Muscle of back (tissue), 11 donors: ENCODE measurements around the gene MCOLN2. TPM values are rescaled to one million over a fixed set of nuclear protein-coding genes. Genes with fewer than 3 reads are reported as not detected.
"Not testable (repeated sequence)": the region's sequence is repeated elsewhere in the genome, so short reads cannot be mapped to it uniquely, and the experiment has no call there.

Source experiments
- DNase-seq, 3 donors: peaks; one replicate each; pipeline versions ENCODE4 v3.0.0 to v3.0.0-alpha.2; 2013
- polyA plus RNA-seq, 10 donors: library from polyadenylated mRNA; unstranded; fragments of 120-200 nt; gene quantifications; one replicate each; pipeline ENCODE4 v1.2.1, GENCODE V29; 2013; ENCODE audit not compliant: insufficient read length in 10 of 10

The MCOLN2 gene
- polyA plus RNA-seq, 10 donors: 0.05 to 0.82 (median 0.32) TPM; not detected in 2

- DNase-seq: peak; percentile 90 to 97 (median 92)
Observed at GRCh38 chr1:84944767-84945486, 52.0 kb downstream of the MCOLN2 start.

DNA sequence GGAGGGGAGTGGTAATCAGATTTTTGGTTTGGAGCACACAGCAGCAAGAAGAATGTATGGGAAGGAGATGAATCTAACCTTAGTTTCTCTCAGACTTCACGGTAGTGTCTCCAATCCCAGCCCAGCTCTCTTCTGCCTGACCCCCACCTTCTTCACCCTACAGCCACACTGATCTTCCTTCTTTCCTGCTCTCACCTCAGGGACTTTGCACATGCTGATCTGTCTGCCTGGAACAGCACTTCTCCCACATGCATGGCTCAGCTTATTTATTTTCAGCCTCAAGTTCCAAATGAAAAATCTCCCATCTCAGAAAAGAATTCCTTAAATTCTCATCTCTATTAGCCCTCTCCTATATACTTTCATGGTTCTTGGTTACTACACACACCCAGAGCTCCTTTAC, 55.1 kb downstream of the MCOLN2 start:
- DNase-seq: no peak

GRCh38 chr1:84940481-84940880, 56.4 kb downstream of the MCOLN2 start:
- DNase-seq: no peak

DNA sequence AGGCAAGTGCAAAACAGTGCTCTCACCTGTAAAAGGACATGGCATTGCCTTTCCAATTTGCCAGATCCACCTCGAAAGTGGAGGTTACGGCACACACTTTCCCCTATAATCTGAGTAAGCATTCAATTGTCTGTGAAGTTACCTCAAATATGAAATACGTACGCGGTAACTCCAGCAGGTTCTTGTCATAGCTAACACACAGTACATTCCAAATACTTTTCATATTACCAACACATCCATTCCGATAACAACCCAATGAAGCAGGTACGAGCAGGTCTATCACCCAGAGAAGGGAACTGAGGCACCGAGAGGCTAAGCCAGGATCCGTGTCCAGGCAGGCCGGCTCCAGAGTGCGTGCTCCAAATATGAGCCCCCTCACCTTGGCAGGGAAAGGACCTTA, 57.2 kb downstream of the MCOLN2 start:
- no peak for DNase-seq

- peak in 1 of 3 donors; percentile 18 for DNase-seq
Observed at GRCh38 chr1:84939151-84939550, 57.8 kb downstream of the MCOLN2 start.

GRCh38 chr1:84936116-84936810, 60.6 kb downstream of the MCOLN2 start:
- peak; percentile 61 to 81 (median 69) for DNase-seq

DNA sequence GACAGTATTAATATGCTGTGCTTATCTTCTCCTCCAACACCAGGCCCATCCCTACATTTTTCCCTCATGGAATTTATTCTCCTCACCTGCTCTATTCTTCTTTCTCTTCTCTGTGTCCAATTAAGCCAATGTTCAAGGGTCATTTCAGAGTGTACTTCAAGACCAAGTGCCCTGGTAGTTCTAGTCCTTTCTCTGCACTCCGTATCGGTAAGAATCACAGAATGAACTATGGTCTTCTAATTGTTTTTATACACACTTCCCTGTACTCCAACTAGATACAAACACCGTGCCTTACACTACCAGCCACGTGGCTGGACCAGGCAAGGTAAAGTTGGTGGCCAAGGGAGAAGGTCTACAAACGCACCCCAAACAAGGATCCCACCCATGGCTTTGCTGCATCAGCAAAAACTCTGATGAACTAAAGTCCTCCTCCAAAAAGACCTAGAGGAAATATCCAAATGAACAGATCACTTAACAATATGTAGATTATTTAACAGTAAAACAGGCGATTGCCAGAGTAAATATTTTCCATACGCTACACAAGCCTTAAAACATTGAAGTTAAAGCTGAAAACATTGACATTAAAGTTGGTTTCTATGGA, 63.8 kb downstream of the MCOLN2 start:
- DNase-seq: no peak

DNA sequence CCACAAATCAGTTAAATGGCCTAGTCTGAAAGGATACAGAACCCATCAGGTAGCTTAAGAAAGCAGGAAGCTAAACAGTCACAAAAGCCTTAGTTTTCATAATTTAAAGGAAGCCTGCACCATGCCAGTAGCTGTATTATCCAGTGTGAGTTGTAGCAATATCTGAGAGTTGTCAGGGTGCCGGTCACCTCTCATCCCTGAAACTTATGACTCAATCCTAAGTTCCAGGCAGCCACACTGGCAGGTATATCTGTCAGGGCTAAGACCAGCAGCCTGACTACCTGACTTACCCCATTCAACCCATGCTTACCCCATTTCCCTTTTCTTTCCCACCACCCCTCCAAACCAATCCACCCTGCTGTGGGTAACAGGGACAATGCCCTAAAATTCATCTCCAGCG, 66.1 kb downstream of the MCOLN2 start:
- no peak for DNase-seq

DNA sequence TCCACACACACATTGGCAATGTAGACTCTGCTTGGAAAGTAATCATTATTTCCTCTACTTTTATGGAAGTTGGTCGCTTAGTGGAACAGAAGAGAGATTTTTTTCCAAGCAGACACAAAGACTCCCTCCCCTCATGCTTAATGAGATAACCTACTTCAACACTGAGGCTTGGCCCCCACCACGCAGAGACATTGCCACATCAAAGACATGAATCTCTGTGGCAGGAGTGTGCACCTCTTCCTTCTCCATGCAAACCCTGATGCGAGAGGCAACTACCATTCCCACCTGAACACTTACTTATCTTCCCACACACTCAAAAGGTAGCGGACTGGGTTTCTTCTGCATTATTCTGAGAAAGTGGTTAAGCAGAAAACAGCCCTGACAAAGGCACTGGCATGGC, 66.6 kb downstream of the MCOLN2 start:
- DNase-seq: no peak

DNA sequence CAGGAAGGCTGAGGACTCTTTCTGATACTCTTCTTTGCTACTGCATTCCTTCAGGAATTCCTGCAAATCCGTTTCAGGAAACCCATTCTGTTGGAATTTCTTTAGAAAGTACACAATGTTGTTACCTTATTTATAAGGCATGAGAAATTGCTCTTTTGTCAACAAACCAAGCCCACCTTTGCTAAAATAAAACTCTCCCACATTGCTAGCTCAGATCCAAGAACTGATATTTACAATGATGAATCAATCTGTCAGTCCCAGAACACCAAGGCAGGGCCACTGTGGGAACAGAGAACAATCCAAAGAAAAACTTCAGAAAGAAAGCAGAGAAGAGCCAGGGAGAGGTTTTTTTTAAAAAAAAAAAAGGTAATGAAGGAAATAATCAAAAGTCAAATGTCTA, 67.3 kb downstream of the MCOLN2 start:
- no peak for DNase-seq

DNA sequence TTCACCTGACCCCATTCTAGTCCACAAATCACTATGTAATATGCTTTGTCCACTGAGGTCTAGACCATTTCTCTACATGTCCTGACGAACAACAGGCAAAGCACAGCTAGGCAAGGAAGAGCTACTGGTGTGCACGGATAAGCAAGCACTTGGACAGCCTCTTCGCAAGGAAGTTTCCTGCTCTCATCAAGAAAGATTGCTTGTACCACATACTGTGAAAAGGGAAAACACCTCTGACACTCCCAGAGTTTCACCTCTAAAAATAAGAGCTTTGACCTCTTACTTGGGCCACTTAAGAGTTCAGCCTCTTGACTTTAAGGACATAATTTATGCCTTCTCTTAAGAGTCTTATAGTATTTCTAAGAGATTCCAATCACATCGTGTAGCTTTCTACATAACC, 67.9 kb downstream of the MCOLN2 start:
- no peak for DNase-seq

GRCh38 chr1:84923317-84923716, 73.6 kb downstream of the MCOLN2 start:
- no peak for DNase-seq

GRCh38 chr1:84920159-84920558, 76.8 kb downstream of the MCOLN2 start:
- DNase-seq: no peak

DNA sequence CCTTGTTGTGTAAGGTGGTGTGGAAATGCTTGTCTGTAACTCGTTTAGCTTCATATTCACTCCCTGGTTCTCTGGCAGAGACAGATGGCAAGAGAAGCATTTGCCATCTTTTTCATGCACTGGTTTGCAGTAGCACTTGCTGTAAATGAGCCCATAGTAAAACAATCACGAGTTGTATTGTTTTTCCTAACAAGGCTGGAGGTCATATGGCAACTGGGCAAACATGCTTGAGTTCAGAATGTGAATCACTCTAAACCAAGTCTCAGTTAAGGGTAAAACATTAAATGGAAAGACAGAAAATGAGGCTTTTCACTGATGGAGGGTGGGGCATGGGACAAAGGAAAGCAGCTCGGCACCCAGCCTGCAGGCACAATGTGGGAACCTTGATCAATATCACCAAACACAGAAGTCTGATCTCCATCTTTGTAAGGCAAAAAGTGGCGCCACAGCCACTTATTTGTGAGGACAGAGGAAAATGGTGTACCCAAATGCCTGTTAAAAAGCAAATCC, 77.4 kb downstream of the MCOLN2 start:
- no peak for DNase-seq

- no peak for DNase-seq
Observed at GRCh38 chr1:84918726-84919336, 78.1 kb downstream of the MCOLN2 start.

DNA sequence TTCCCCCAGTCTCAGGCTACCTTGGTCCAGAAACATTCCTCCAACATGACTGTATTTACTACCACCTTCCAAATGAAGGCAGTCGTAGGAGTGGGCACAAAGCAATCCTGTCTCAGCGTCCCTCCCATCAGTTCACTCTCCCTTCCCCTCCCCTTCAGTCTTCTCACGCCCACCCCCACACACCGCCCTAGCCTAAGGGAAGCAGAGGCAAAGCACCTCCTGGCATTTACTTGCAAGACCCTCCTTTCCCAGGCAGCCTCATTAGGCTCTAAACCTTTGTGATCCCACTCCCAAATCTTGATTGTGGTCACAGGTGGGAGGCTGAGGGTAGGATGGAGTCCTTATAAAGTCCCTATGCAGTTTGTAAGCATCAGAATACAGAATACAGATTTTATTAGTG, 80.0 kb downstream of the MCOLN2 start:
- no peak for DNase-seq

- no peak for DNase-seq
Observed at GRCh38 chr1:84913555-84913892, 83.4 kb downstream of the MCOLN2 start.

GRCh38 chr1:84912726-84913554, 84.0 kb downstream of the MCOLN2 start:
- no peak for DNase-seq

DNA sequence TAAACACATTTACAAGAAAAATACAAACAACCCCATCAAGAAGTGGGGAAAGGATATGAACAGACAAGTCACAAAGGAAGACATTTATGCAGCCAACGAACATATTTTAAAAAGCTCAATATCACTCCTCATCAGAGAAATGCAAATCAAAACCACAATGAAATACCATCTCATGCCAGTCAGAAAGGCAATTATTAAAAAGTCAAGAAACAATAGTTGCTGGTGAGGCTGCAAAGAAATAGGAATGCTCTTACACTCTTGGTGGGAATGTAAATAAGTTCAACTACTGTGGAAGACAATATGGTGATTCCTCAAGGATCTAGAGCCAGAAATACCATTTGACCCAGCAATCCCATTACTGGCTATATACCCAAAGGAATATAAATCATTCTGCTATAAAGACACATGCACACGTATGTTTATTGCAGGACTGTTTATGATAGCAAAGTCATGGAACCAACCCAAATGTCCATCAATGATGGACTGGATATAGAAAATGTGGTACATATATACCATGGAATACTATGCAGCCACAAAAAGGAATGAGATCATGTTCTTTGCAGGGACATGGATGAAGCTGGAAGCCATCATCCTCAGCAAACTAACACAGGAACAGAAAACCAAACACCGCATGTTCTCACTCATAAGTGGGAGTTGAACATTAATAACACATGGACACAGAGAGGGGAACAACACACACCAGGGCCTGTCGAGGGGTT, 88.0 kb downstream of the MCOLN2 start:
- DNase-seq: not testable (repeated sequence)

DNA sequence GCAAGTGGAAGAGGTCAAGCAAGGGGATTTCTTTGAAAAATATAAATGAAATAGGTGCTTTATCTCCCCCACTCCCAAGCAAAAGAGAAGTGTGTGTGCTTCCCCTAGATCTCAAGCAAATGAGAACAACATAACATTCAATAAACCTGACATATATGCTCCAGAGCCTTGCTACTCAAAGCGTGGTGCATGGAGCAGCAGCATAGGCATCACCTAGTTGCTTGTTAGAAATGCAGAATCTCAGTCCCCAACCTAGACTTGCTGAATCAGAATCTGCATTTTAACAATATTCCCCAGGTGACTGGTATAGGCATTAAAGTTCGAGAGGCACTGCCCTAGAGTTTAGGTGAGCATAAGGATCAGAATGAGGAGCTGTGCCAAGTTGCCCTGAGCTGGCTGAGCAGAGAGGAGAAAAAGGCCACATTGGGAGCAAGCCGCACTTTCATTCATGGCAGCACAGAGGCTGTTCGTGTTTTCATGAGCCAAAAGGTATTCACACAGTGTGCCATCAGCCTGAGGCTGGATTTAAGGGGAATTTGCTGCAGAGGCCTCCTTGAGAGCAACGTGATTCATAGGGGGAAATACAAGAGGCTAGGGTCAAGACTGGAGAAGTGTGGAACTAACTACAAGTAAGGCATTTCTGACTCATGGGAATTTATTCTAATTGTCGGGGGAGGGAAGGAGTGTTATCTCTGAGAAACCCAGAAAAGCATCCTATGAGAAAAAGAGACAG, 89.7 kb downstream of the MCOLN2 start:
- DNase-seq: peak in 1 of 3 donors; percentile 12
